ENCODE measurements around the gene FMN1. TPM values are rescaled to one million over a fixed set of nuclear protein-coding genes. Genes with fewer than 3 reads are reported as not detected.

The FMN1 gene
- total RNA-seq, 1 donor from 2014 or later = 4.3 TPM

GRCh38 chr15:32942401-32942841 is 252.1 kb downstream of the FMN1 start:
- no peak overlapping the region for H3K4me3 ChIP-seq (ENCODE audit: low read depth, low read length)
- DNase-seq (ENCODE audit: low read depth) = no peak
- no peak for TF ChIP-seq CTCF (conservative IDR thresholded peaks at IDR 0.05; ENCODE audit: low read depth, low read length)

- no peak for DNase-seq (ENCODE audit: low read depth)
- H3K4me3 ChIP-seq (ENCODE audit: low read depth, low read length) = no peak overlapping the region
- no peak for TF ChIP-seq CTCF (conservative IDR thresholded peaks at IDR 0.05; ENCODE audit: low read depth, low read length)
Observed at GRCh38 chr15:32941823-32942222, 252.7 kb downstream of the FMN1 start.

- no peak for TF ChIP-seq CTCF (conservative IDR thresholded peaks at IDR 0.05; ENCODE audit: low read depth, low read length)
Observed at GRCh38 chr15:32936976-32937375, 257.5 kb downstream of the FMN1 start.

GRCh38 chr15:32936283-32936918 is 258.1 kb downstream of the FMN1 start:
- no peak overlapping the region for H3K4me3 ChIP-seq (ENCODE audit: low read depth, low read length)
- no peak for DNase-seq (ENCODE audit: low read depth)
- peak; percentile 74 for TF ChIP-seq CTCF (conservative IDR thresholded peaks at IDR 0.05; ENCODE audit: low read depth, low read length)

More at GRCh38 chr15:32936976-32937375, 257.5 kb downstream of the FMN1 start:
- H3K4me3 ChIP-seq (ENCODE audit: low read depth, low read length) = no peak overlapping the region
- DNase-seq (ENCODE audit: low read depth) = no peak

GRCh38 chr15:32935139-32935538 is 259.4 kb downstream of the FMN1 start:
- no peak for DNase-seq (ENCODE audit: low read depth)
- no peak overlapping the region for H3K4me3 ChIP-seq (ENCODE audit: low read depth, low read length)
- TF ChIP-seq CTCF (conservative IDR thresholded peaks at IDR 0.05; ENCODE audit: low read depth, low read length) = no peak

GRCh38 chr15:32933236-32933635 is 261.3 kb downstream of the FMN1 start:
- TF ChIP-seq CTCF (conservative IDR thresholded peaks at IDR 0.05; ENCODE audit: low read depth, low read length) = no peak
- no peak for DNase-seq (ENCODE audit: low read depth)
- H3K4me3 ChIP-seq (ENCODE audit: low read depth, low read length) = no peak overlapping the region

- H3K4me3 ChIP-seq (ENCODE audit: low read depth, low read length) = no peak overlapping the region
- no peak for TF ChIP-seq CTCF (conservative IDR thresholded peaks at IDR 0.05; ENCODE audit: low read depth, low read length)
- DNase-seq (ENCODE audit: low read depth) = no peak
Observed at GRCh38 chr15:32928876-32929275, 265.6 kb downstream of the FMN1 start.
